D341Med (cell line): Measurements from ENCODE around the gene GNPAT.

Experiments
- DNase-seq: peaks from one replicate; pipeline ENCODE4 v3.0.0; 2012; ENCODE audit warnings: low spot score

The GNPAT gene

GRCh38 chr1:231317306-231318014 lies 76.4 kb downstream of the GNPAT start:
- no peak for DNase-seq

GRCh38 chr1:231318015-231318355 lies 77.0 kb downstream of the GNPAT start:
- DNase-seq: no peak

GRCh38 chr1:231318568-231318967 lies 77.6 kb downstream of the GNPAT start:
- DNase-seq: no peak

- no peak for DNase-seq
Observed at GRCh38 chr1:231319080-231319479, 78.1 kb downstream of the GNPAT start.

- no peak for DNase-seq
Observed at GRCh38 chr1:231322880-231323530, 82.0 kb downstream of the GNPAT start.

- DNase-seq: no peak
Observed at GRCh38 chr1:231324660-231325059, 83.6 kb downstream of the GNPAT start.

- DNase-seq: no peak
Observed at GRCh38 chr1:231326248-231326647, 85.2 kb downstream of the GNPAT start.
